HepG2 (cell line): ENCODE results near the gene NFKBIA. TPM values are rescaled to one million over a fixed set of nuclear protein-coding genes. Genes with fewer than 3 reads are reported as not detected.

ENCODE experiments used
- CENPT ChIP-seq: sonication (generic); formaldehyde crosslinking; IDR thresholded peaks from 2 replicates; pipeline ENCODE4 v1.8.0; 2022; ENCODE audit warnings: low read depth, mild to moderate bottlenecking, moderate library complexity, missing genetic modification reagents
- CHD4 ChIP-seq: fragments of 200-600 bp; sonication (generic); IDR thresholded peaks from 2 replicates; pipeline ENCODE4 v1.7.0; 2017; ENCODE audit warnings: mild to moderate bottlenecking, low read length, borderline replicate concordance
- EHMT2 ChIP-seq: fragments of 200-600 bp; sonication (generic); IDR thresholded peaks from 2 replicates; pipeline ENCODE4 v1.7.0; 2017; ENCODE audit warnings: antibody characterized with exemption, low read depth, low read length, borderline replicate concordance
- MIER2 ChIP-seq: IDR thresholded peaks from 2 replicates; pipeline ENCODE4 v1.6.1; 2016; ENCODE audit warnings: missing biosample characterization, missing genetic modification reagents
- REXO4 ChIP-seq: sonication (generic); formaldehyde crosslinking; IDR thresholded peaks from 2 replicates; pipeline ENCODE4 v1.8.0; 2022; ENCODE audit warnings: missing genetic modification reagents, mild to moderate bottlenecking, borderline replicate concordance
- STAT5B ChIP-seq: sonication (generic); formaldehyde crosslinking; IDR thresholded peaks from 2 replicates; pipeline ENCODE4 v1.4.0; 2020; ENCODE audit warnings: missing genetic modification reagents
- ZFP37 ChIP-seq: sonication (generic); formaldehyde crosslinking; IDR thresholded peaks from 2 replicates; pipeline ENCODE4 v1.4.0; 2020; ENCODE audit warnings: missing genetic modification reagents, borderline replicate concordance
- ZNF446 ChIP-seq: sonication (generic); formaldehyde crosslinking; IDR thresholded peaks from 2 replicates; pipeline ENCODE4 v1.5.0; 2020; ENCODE audit warnings: mild to moderate bottlenecking, missing genetic modification reagents
- ZNF513 ChIP-seq: sonication (generic); formaldehyde crosslinking; conservative IDR thresholded peaks from 2 replicates; pipeline ENCODE4 v1.5.0; 2020; ENCODE audit warnings: missing genetic modification reagents
- ZNF574 ChIP-seq: sonication (generic); formaldehyde crosslinking; IDR thresholded peaks from 2 replicates; pipeline ENCODE4 v1.4.0; 2020; ENCODE audit warnings: missing genetic modification reagents
- ZNF639 ChIP-seq: conservative IDR thresholded peaks from 2 replicates; pipeline ENCODE4 v1.6.1; 2018; ENCODE audit warnings: missing genetic modification reagents
- ZNF660 ChIP-seq: sonication (generic); formaldehyde crosslinking; IDR thresholded peaks from 2 replicates; pipeline ENCODE4 v1.5.1; 2020; ENCODE audit warnings: mild to moderate bottlenecking, low read depth, missing genetic modification reagents, borderline replicate concordance
- ZNF670 ChIP-seq: sonication (generic); formaldehyde crosslinking; IDR thresholded peaks from 2 replicates; pipeline ENCODE4 v1.8.0; 2022; ENCODE audit warnings: mild to moderate bottlenecking, missing genetic modification reagents, borderline replicate concordance
- ZNF703 ChIP-seq: sonication (generic); formaldehyde crosslinking; IDR thresholded peaks from 2 replicates; pipeline ENCODE4 v1.5.1; 2020; ENCODE audit warnings: missing genetic modification reagents, mild to moderate bottlenecking, moderate library complexity, borderline replicate concordance
- polyA plus RNA-seq, 8 experiments: library from polyadenylated mRNA; depleted of rRNA in 3 of 8; stranded (reverse) in 7 of 8; unstranded in 1 of 8; fragments of >200 nt; fragmentation: Illumina TruSeq in 4 of 8; extraction: Trizol in 4 of 8; gene quantifications; 2 replicates each; pipeline versions ENCODE4 v1.2.1 to v1.2.3, GENCODE V29; 2011 to 2016; ENCODE audit warnings: low read depth in 4 of 8, missing spikeins in 1 of 8, mixed read lengths in 1 of 8; ENCODE audit not compliant: insufficient read depth in 1 of 8
- total RNA-seq, 5 experiments: library from RNA; depleted of rRNA; stranded (reverse); fragments of >200 nt; fragmentation: Illumina TruSeq; extraction: Trizol; gene quantifications; 2 replicates each; pipeline ENCODE4 v1.2.3, GENCODE V29; 2016; ENCODE audit warnings: low read depth in 1 of 5
- TF ChIP-seq, protein P1 (sequence below): sonication (generic); formaldehyde crosslinking; IDR thresholded peaks from 2 replicates; pipeline ENCODE4 v1.4.0; 2020; ENCODE audit warnings: missing genetic modification reagents
- TF ChIP-seq, protein P2 (sequence below): sonication (generic); formaldehyde crosslinking; IDR thresholded peaks from 2 replicates; pipeline ENCODE4 v1.4.0; 2020; ENCODE audit warnings: mild to moderate bottlenecking, missing genetic modification reagents
- TF ChIP-seq, protein P3 (sequence below): sonication (generic); formaldehyde crosslinking; IDR thresholded peaks from 2 replicates; pipeline ENCODE4 v1.5.0; 2020; ENCODE audit warnings: missing genetic modification reagents

The NFKBIA gene
- total and polyA plus RNA-seq, 2 of the 13 experiments (the other 11 are each of a cell fraction or from before 2014, with no cell fraction given): 197 to 319 TPM

DNA sequence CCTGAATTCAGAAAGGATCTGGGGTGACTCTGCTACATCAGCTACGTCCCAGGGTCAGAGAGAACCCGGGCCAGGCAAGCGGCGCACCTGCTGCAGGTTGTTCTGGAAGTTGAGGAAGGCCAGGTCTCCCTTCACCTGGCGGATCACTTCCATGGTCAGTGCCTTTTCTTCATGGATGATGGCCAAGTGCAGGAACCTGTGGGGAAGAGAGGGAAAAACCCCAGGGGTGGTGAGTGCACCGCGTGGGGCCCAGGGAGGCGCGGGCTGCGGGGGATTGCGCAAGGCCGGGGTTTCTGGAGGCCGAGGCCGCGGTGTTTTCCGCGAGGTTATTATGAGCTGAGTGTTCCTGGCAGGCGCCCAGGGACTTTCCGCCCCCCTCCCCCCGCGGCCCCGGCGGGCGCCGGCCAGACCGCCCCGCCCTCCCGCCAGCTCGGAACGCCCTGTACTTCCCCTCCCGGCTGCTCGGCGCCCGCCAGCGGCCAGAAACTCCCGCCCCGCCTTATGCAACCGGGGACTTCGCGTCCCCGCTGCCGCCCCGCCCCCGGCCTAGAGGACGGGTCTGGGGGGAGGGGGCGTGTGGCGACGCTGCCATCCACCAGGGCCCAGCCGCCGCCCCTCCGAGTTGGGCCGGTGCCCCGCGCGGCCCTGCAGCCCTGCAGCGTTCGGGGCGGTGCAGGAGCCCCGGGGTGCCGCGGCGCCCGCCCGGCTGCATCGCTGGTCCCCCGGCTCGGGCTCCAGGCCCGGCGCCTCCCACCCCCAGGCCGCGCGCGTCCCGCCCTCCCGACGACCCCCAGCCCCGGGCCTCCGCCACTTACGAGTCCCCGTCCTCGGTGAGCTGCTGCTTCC lies 723 bp downstream of the NFKBIA start (continued):
- TF ChIP-seq, protein P1, sequence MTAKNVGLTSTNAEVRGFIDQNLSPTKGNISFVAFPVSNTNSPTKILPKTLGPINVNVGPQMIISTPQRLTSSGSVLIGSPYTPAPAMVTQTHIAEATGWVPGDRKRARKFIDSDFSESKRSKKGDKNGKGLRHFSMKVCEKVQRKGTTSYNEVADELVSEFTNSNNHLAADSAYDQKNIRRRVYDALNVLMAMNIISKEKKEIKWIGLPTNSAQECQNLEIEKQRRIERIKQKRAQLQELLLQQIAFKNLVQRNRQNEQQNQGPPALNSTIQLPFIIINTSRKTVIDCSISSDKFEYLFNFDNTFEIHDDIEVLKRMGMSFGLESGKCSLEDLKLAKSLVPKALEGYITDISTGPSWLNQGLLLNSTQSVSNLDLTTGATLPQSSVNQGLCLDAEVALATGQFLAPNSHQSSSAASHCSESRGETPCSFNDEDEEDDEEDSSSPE (CRISPR knock-in tag): peak; percentile 97
- TF ChIP-seq ZFP37 (CRISPR knock-in tag): peak; percentile 98
- TF ChIP-seq, protein P2, sequence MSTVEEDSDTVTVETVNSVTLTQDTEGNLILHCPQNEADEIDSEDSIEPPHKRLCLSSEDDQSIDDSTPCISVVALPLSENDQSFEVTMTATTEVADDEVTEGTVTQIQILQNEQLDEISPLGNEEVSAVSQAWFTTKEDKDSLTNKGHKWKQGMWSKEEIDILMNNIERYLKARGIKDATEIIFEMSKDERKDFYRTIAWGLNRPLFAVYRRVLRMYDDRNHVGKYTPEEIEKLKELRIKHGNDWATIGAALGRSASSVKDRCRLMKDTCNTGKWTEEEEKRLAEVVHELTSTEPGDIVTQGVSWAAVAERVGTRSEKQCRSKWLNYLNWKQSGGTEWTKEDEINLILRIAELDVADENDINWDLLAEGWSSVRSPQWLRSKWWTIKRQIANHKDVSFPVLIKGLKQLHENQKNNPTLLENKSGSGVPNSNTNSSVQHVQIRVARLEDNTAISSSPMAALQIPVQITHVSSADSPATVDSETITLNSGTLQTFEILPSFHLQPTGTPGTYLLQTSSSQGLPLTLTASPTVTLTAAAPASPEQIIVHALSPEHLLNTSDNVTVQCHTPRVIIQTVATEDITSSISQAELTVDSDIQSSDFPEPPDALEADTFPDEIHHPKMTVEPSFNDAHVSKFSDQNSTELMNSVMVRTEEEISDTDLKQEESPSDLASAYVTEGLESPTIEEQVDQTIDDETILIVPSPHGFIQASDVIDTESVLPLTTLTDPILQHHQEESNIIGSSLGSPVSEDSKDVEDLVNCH (CRISPR knock-in tag): peak; percentile 93; the same call in 1 of the 2 replicates
- TF ChIP-seq ZNF639: peak; percentile 98
- TF ChIP-seq ZNF703 (CRISPR knock-in tag): peak; percentile 94; the same call in 1 of the 2 replicates
- peak; percentile 87; the same call in 1 of the 2 replicates for TF ChIP-seq ZNF513 (CRISPR knock-in tag)
- TF ChIP-seq CENPT (CRISPR knock-in tag): 0 out of 2 replicates have a peak, but pooled peaks have one; percentile 56
- peak; percentile 74 for TF ChIP-seq CHD4
- peak; percentile 94 for TF ChIP-seq ZNF574 (CRISPR knock-in tag)
- peak; percentile 89 for TF ChIP-seq REXO4
- TF ChIP-seq EHMT2: no peak
- peak; percentile 99 for TF ChIP-seq ZNF670 (CRISPR knock-in tag)
- no peak for TF ChIP-seq ZNF446 (CRISPR knock-in tag)
- TF ChIP-seq, protein P3, sequence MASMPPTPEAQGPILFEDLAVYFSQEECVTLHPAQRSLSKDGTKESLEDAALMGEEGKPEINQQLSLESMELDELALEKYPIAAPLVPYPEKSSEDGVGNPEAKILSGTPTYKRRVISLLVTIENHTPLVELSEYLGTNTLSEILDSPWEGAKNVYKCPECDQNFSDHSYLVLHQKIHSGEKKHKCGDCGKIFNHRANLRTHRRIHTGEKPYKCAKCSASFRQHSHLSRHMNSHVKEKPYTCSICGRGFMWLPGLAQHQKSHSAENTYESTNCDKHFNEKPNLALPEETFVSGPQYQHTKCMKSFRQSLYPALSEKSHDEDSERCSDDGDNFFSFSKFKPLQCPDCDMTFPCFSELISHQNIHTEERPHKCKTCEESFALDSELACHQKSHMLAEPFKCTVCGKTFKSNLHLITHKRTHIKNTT: no peak
- peak; percentile 92 for TF ChIP-seq STAT5B (CRISPR knock-in tag)
- peak; percentile 85 for TF ChIP-seq MIER2 (CRISPR knock-in tag)
- TF ChIP-seq ZNF660 (CRISPR knock-in tag): 0 out of 2 replicates have a peak, but pooled peaks have one; percentile 55
